H1 (cell line): Measurements from ENCODE around the gene KAT2A. TPM values are rescaled to one million over a fixed set of nuclear protein-coding genes. Genes with fewer than 3 reads are reported as not detected.

Source experiments
- ASH2L ChIP-seq: fragments of 200-600, 300-600 bp; sonication (generic); IDR thresholded peaks from one replicate; pipeline ENCODE4 v1.7.1; 2017; ENCODE audit warnings: low read length
- BRCA1 ChIP-seq: IDR thresholded peaks from 2 replicates; pipeline ENCODE4 v1.6.1; 2012; ENCODE audit warnings: low read depth, low read length, improper control_type of control experiment
- CBX8 ChIP-seq: fragments of 300-800, 300-1000 bp; sonication (generic); IDR thresholded peaks from 2 replicates; pipeline ENCODE4 v1.7.1; 2016; ENCODE audit warnings: low read depth, low read length, borderline replicate concordance
- CHD7 ChIP-seq: fragments of 300-600 bp; sonication (generic); IDR thresholded peaks from 2 replicates; pipeline ENCODE4 v1.7.1; 2012; ENCODE audit warnings: low read length, moderate library complexity, mild to moderate bottlenecking, inconsistent platforms; ENCODE audit not compliant: insufficient replicate concordance
- GTF2F1 ChIP-seq: IDR thresholded peaks from 2 replicates; pipeline ENCODE4 v1.6.1; 2012; ENCODE audit warnings: low read depth, low read length, improper control_type of control experiment, borderline replicate concordance
- HDAC6 ChIP-seq: IDR thresholded peaks from one replicate; pipeline ENCODE4 v1.7.1; 2012; ENCODE audit warnings: low read depth, mild to moderate bottlenecking, inconsistent platforms, low read length, moderate library complexity
- MAFK ChIP-seq: IDR thresholded peaks from 2 replicates; pipeline ENCODE4 v1.6.1; 2012; ENCODE audit warnings: low read depth, mild to moderate bottlenecking, improper control_type of control experiment, low read length
- NRF1 ChIP-seq: IDR thresholded peaks from 2 replicates; pipeline ENCODE4 v1.6.1; 2011; ENCODE audit warnings: mild to moderate bottlenecking, low read depth, low read length, improper control_type of control experiment
- POLR2A ChIP-seq, 2 experiments: IDR thresholded peaks; 1 replicate in 1 of 2; 2 replicates in 1 of 2; pipeline ENCODE4 v1.6.1; 2011; ENCODE audit warnings: low read depth in 2 of 2, low read length in 2 of 2, mild to moderate bottlenecking in 2 of 2; ENCODE audit errors: control extremely low read depth in 1 of 2
- RBBP5 ChIP-seq: IDR thresholded peaks from 2 replicates; pipeline ENCODE4 v1.7.1; 2012; ENCODE audit warnings: low read depth, mild to moderate bottlenecking, inconsistent platforms, low read length, moderate library complexity, borderline replicate concordance
- RFX5 ChIP-seq: IDR thresholded peaks from 2 replicates; pipeline ENCODE4 v1.6.1; 2011; ENCODE audit warnings: low read depth, low read length, improper control_type of control experiment, borderline replicate concordance
- SIX5 ChIP-seq: IDR thresholded peaks from 2 replicates; pipeline ENCODE4 v1.6.1; 2011; ENCODE audit warnings: mild to moderate bottlenecking, low read depth, low read length
- SUZ12 ChIP-seq: fragments of 200-600 bp; sonication (generic); IDR thresholded peaks from 2 replicates; pipeline ENCODE4 v1.6.1; 2012; ENCODE audit warnings: mild to moderate bottlenecking, inconsistent platforms, low read length, moderate library complexity, mixed read lengths
- polyA plus RNA-seq, 7 experiments: library from polyadenylated mRNA; depleted of rRNA in 3 of 7; stranded (reverse) in 5 of 7; unstranded in 2 of 7; fragments of >200 nt in 5 of 7; fragments of 200-250 nt in 2 of 7; gene quantifications; 1 replicate in 5 of 7; 2 replicates in 1 of 7; 4 replicates in 1 of 7; pipeline versions ENCODE4 v1.2.1 to v1.2.3, GENCODE V29; 2011 to 2013; ENCODE audit warnings: missing spikeins in 2 of 7, mixed read lengths in 2 of 7
- total RNA-seq: library from RNA; stranded (reverse); fragmentation: NEBNext Ultra II Directional; extraction: Animal tissue kit (Norgen Biotek cat#: 25700); gene quantifications from 2 replicates; pipeline ENCODE4 v1.2.1, GENCODE V29; 2021

Gene KAT2A
- total and polyA plus RNA-seq, 2 of the 8 experiments (the other 6 are each of a cell fraction or from before 2014, with no cell fraction given) = 34.2 to 40.1 TPM

- TF ChIP-seq CHD7 (no peak), HDAC6 (no peak), MAFK (no peak), POLR2A (IDR thresholded peaks at IDR 0.05; ENCODE audit: control extremely low read depth in 1 of 2, low read depth in 2 of 2, low read length in 2 of 2) (no peak), GTF2F1 (no peak), BRCA1 (no peak), RFX5 (no peak), NRF1 (no peak), RBBP5 (no peak), ASH2L (no peak), CBX8 (no peak), SIX5 (no peak), SUZ12 (no peak)
Observed at GRCh38 chr17:42079541-42079940, 41.6 kb downstream of the KAT2A start (continued).
